Chondrocyte (in vitro differentiated cells): ENCODE data around the gene MRPL48. TPM values are rescaled to one million over a fixed set of nuclear protein-coding genes. Genes with fewer than 3 reads are reported as not detected.
"Not testable (repeated sequence)": the region's sequence is repeated elsewhere in the genome, so short reads cannot be mapped to it uniquely, and the experiment has no call there.

ENCODE experiments used
- DNase-seq: peaks from one replicate; pipeline ENCODE4 v3.0.0; 2021; ENCODE audit warnings: mixed read lengths, low spot score
- H3K27ac Mint-ChIP-seq: one replicate; pipeline ENCODE4 v1.8.0; 2021; ENCODE audit warnings: mild to moderate bottlenecking, moderate library complexity, mixed read lengths; ENCODE audit not compliant: unreplicated experiment
- H3K27me3 Mint-ChIP-seq: 2 replicates; pipeline ENCODE4 v1.8.0; 2021; ENCODE audit warnings: low read depth, mixed read lengths
- H3K36me3 Mint-ChIP-seq: 2 replicates; pipeline ENCODE4 v1.8.0; 2021; ENCODE audit warnings: low read depth, mixed read lengths
- H3K4me1 Mint-ChIP-seq: 2 replicates; pipeline ENCODE4 v1.8.0; 2021; ENCODE audit warnings: low read depth, mild to moderate bottlenecking, mixed read lengths
- H3K4me3 Mint-ChIP-seq: one replicate; pipeline ENCODE4 v1.8.0; 2021; ENCODE audit warnings: mild to moderate bottlenecking, moderate library complexity, mixed read lengths; ENCODE audit not compliant: unreplicated experiment
- H3K9me3 Mint-ChIP-seq: 2 replicates; pipeline ENCODE4 v1.8.0; 2021; ENCODE audit warnings: low read depth, mixed read lengths
- total RNA-seq: library from RNA; stranded (reverse); gene quantifications from 3 replicates; pipeline ENCODE4 v1.2.1, GENCODE V29; 2021
- TF ChIP-seq, protein P1 (sequence below): fragments of 200-600 bp; sonication (generic); IDR thresholded peaks from 2 replicates; pipeline ENCODE4 v1.5.0; 2021; ENCODE audit warnings: antibody characterized with exemption, mild to moderate bottlenecking, moderate library complexity

The MRPL48 gene
- total RNA-seq, 1 donor from 2014 or later = 25.8 TPM

DNA sequence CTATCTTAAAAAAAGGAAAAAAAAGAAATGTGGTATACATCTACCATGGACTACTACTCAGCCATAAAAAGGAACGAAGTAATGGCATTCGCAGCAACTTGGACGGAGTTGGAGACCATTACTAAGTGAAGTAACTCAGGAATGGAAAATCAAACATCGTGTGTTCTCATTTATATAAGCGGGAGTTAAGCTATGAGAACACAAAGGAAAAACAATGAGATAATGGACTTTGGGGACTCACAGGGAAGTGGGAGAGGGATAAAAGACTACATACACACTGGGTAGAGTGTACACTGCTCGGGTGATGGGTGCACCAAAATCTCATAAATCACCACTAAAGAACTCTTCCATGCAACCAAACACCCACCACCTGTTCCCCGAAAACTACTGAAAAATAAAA, 38.6 kb upstream of the MRPL48 start:
- Mint-ChIP-seq H3K36me3 (peaks cover 1% of the 10 kb centered on the region), H3K4me1 (peaks cover 57% of the 10 kb centered on the region), H3K9me3 (no peaks in the 10 kb centered on the region), H3K27me3 (no peaks in the 10 kb centered on the region), H3K27ac (no peak overlapping the region), H3K4me3 (no peak overlapping the region)
- DNase-seq = no peak
- TF ChIP-seq, protein P1, sequence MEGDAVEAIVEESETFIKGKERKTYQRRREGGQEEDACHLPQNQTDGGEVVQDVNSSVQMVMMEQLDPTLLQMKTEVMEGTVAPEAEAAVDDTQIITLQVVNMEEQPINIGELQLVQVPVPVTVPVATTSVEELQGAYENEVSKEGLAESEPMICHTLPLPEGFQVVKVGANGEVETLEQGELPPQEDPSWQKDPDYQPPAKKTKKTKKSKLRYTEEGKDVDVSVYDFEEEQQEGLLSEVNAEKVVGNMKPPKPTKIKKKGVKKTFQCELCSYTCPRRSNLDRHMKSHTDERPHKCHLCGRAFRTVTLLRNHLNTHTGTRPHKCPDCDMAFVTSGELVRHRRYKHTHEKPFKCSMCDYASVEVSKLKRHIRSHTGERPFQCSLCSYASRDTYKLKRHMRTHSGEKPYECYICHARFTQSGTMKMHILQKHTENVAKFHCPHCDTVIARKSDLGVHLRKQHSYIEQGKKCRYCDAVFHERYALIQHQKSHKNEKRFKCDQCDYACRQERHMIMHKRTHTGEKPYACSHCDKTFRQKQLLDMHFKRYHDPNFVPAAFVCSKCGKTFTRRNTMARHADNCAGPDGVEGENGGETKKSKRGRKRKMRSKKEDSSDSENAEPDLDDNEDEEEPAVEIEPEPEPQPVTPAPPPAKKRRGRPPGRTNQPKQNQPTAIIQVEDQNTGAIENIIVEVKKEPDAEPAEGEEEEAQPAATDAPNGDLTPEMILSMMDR = no peak

DNA sequence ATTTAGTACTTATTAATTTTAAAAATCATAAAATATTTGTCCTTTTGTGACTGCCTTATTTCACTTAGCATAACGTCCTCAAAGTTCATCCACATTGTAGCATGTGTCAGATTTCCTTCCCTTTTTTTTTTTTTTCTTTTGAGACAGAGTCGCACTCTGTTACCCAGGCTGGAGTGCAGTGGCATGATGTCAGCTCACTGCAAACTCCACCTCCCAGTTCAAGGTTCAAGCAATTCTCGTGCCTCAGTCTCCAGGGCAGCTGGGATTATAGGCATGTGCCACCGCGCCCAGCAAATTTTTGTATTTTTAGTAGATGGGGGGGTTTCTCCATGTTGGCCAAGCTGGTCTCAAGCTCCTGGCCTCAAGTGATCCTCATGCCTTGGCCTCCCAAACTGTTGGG, 37.4 kb upstream of the MRPL48 start:
- Mint-ChIP-seq H3K9me3 (no peaks in the 10 kb centered on the region), H3K4me1 (peaks cover 53% of the 10 kb centered on the region), H3K27me3 (no peaks in the 10 kb centered on the region), H3K36me3 (peaks cover 1% of the 10 kb centered on the region), H3K4me3 (no peak overlapping the region), H3K27ac (peak overlapping the region; percentile 36)
- no peak for DNase-seq
- TF ChIP-seq, protein P1 = no peak

- H3K27me3 Mint-ChIP-seq, H3K9me3 Mint-ChIP-seq, H3K4me3 Mint-ChIP-seq, DNase-seq, H3K36me3 Mint-ChIP-seq: not testable (repeated sequence)
- Mint-ChIP-seq H3K4me1 (peaks cover 50% of the 10 kb centered on the region), H3K27ac (peak overlapping the region; percentile 71)
Measured at GRCh38 chr11:73750862-73751261, 36.8 kb upstream of the MRPL48 start.

DNA sequence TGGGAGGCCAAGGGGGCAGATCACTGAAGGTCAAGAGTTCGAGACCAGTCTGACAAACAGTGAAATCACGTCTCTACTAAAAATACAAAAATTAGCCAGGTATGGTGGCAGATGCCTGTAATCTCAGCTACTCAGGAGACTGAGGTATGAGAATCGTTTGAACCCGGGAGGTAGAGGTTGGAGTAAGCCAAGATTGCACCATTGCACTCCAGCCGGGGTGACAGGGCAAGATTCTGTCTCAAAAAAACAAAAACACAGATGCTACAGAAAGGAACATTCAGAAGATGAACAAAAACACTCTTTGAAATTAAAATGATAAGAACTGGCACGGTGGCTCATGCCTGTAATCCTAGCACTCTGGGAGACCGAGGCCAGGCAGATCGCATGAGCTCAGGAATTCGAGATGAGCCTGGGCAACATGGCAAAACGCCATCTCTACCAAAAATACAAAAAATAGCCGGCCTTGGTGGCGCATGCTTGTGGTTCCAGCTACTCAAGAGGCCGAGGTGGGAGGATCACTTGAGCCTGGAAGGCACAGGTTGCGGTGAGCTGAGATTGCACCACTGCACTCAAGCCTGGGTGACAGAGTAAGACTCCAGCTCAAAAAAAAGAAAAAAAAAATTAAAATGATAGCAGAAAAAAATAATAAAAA, 35.3 kb upstream of the MRPL48 start:
- peaks cover 1% of the 10 kb centered on the region for H3K36me3 Mint-ChIP-seq
- no peaks in the 10 kb centered on the region for H3K27me3 Mint-ChIP-seq
- no peak overlapping the region for H3K4me3 Mint-ChIP-seq
- no peaks in the 10 kb centered on the region for H3K9me3 Mint-ChIP-seq
- peaks cover 54% of the 10 kb centered on the region for H3K4me1 Mint-ChIP-seq
- TF ChIP-seq, protein P1 = no peak
- DNase-seq = no peak
- peak overlapping the region; percentile 85 for H3K27ac Mint-ChIP-seq

GRCh38 chr11:73752903-73753302, 34.8 kb upstream of the MRPL48 start:
- Mint-ChIP-seq H3K4me3 (no peak overlapping the region), H3K27me3 (no peaks in the 10 kb centered on the region), H3K4me1 (peaks cover 55% of the 10 kb centered on the region), H3K36me3 (peaks cover 1% of the 10 kb centered on the region), H3K27ac (peak overlapping the region; percentile 85), H3K9me3 (no peaks in the 10 kb centered on the region)
- TF ChIP-seq, protein P1 = no peak
- no peak for DNase-seq

DNA sequence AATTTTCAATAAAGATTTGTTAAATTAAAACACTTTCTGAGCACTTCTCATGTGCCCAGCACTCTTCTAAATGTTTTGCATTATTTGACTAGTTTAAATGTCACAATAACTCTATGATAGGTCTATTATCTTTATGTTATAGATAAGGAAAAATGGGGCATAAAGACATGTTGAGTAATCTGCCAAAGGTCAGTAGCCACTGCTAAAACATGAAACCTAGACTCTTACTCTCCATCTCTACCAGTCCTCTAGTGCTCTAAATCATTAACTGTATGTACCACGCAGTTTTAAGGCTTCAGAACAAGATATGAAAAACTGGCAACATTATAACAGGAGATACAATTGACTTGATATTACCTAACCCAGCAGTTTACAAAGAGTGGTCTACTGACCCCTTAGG, 33.7 kb upstream of the MRPL48 start:
- Mint-ChIP-seq H3K36me3 (peaks cover 1% of the 10 kb centered on the region), H3K4me1 (peaks cover 61% of the 10 kb centered on the region), H3K27ac (no peak overlapping the region), H3K9me3 (no peaks in the 10 kb centered on the region), H3K27me3 (no peaks in the 10 kb centered on the region), H3K4me3 (no peak overlapping the region)
- TF ChIP-seq, protein P1 = no peak
- no peak for DNase-seq
